CD14-positive monocyte (primary cell): ENCODE measurements around the gene KCNQ1OT1. TPM values are rescaled to one million over a fixed set of nuclear protein-coding genes. Genes with fewer than 3 reads are reported as not detected.

Source experiments
- DNase-seq, 3 donors: peaks; one replicate each; pipeline ENCODE4 v3.0.0-alpha.2; 2011 to 2022
- H2AFZ ChIP-seq: 2 replicates; pipeline ENCODE4 v1.6.0; 2012; ENCODE audit warnings: mild to moderate bottlenecking, low read depth, low read length, inconsistent platforms; ENCODE audit not compliant: insufficient read depth, poor library complexity, severe bottlenecking
- H3K27ac ChIP-seq, 2 donors: 1 replicate in 1 of 2; 2 replicates in 1 of 2; pipeline ENCODE4 v1.5.1; 2012 to 2013; ENCODE audit warnings: low read length in 2 of 2, control low read depth in 1 of 2, inconsistent platforms in 1 of 2, low read depth in 1 of 2, mild to moderate bottlenecking in 1 of 2
- H3K27me3 ChIP-seq, 2 donors: one replicate each; pipeline versions ENCODE4 v1.6.0 to v1.6.1; 2011 to 2013; ENCODE audit warnings: low read length in 2 of 2; ENCODE audit not compliant: control insufficient read depth in 2 of 2, insufficient read depth in 2 of 2
- H3K36me3 ChIP-seq, 2 donors: replicated peaks in 1 of 2; 1 replicate in 1 of 2; 2 replicates in 1 of 2; pipeline versions ENCODE4 v1.5.1 to v1.6.1; 2012 to 2013; ENCODE audit warnings: low read length in 2 of 2, control low read depth in 1 of 2, inconsistent platforms in 1 of 2, mild to moderate bottlenecking in 1 of 2; ENCODE audit not compliant: insufficient read depth in 2 of 2, control insufficient read depth in 1 of 2
- H3K4me1 ChIP-seq, 2 donors: 1 replicate in 1 of 2; 2 replicates in 1 of 2; pipeline versions ENCODE4 v1.5.1 to v1.6.1; 2012 to 2013; ENCODE audit warnings: low read length in 2 of 2, control low read depth in 1 of 2, inconsistent platforms in 1 of 2, mild to moderate bottlenecking in 1 of 2, moderate library complexity in 1 of 2; ENCODE audit not compliant: insufficient read depth in 2 of 2, control insufficient read depth in 1 of 2
- H3K4me2 ChIP-seq: replicated peaks from 2 replicates; pipeline ENCODE3; 2012; ENCODE audit warnings: low read length, moderate library complexity, mild to moderate bottlenecking; ENCODE audit not compliant: poor library complexity, severe bottlenecking; ENCODE audit errors: extremely low read depth
- H3K4me3 ChIP-seq, 3 experiments: fragments of 200-600 bp in 1 of 3; sonication (generic) in 1 of 3; replicated peaks in 1 of 3; 1 replicate in 2 of 3; 2 replicates in 1 of 3; pipeline ENCODE4 v1.5.1; 2011 to 2013; ENCODE audit warnings: low read length in 3 of 3, mild to moderate bottlenecking in 3 of 3, control low read depth in 2 of 3, low read depth in 2 of 3, inconsistent platforms in 1 of 3, moderate library complexity in 1 of 3
- H3K79me2 ChIP-seq: 2 replicates; pipeline ENCODE4 v1.6.0; 2012; ENCODE audit warnings: mild to moderate bottlenecking, control low read depth, inconsistent platforms, low read length, moderate library complexity; ENCODE audit not compliant: insufficient read depth
- H3K9ac ChIP-seq: 2 replicates; pipeline ENCODE4 v1.6.0; 2017; ENCODE audit warnings: low read length, mild to moderate bottlenecking; ENCODE audit not compliant: insufficient read depth, poor library complexity, severe bottlenecking
- H3K9me3 ChIP-seq, 2 donors: replicated peaks in 1 of 2; 1 replicate in 1 of 2; 2 replicates in 1 of 2; pipeline versions ENCODE4 v1.5.1 to v1.6.1; 2012 to 2013; ENCODE audit warnings: low read length in 2 of 2, control low read depth in 1 of 2; ENCODE audit not compliant: control insufficient read depth in 1 of 2, insufficient read depth in 1 of 2
- H4K20me1 ChIP-seq: 2 replicates; pipeline ENCODE4 v1.6.0; 2012; ENCODE audit warnings: mild to moderate bottlenecking, low read length, control low read depth, moderate library complexity; ENCODE audit not compliant: insufficient read depth
- H3K27ac Mint-ChIP-seq, 7 donors: one replicate each; pipeline ENCODE4 v1.8.0; 2020; ENCODE audit warnings: mild to moderate bottlenecking in 7 of 7, mixed read lengths in 7 of 7, moderate library complexity in 6 of 7, inconsistent platforms in 2 of 7
- H3K27me3 Mint-ChIP-seq, 3 donors: one replicate each; pipeline ENCODE4 v1.8.0; 2021 to 2022; ENCODE audit warnings: low read depth in 3 of 3, mild to moderate bottlenecking in 3 of 3, mixed read lengths in 3 of 3, moderate library complexity in 3 of 3, inconsistent platforms in 1 of 3
- H3K36me3 Mint-ChIP-seq, 2 donors: one replicate each; pipeline ENCODE4 v1.8.0; 2020; ENCODE audit warnings: mixed read lengths in 2 of 2, inconsistent platforms in 1 of 2, mild to moderate bottlenecking in 1 of 2
- H3K4me1 Mint-ChIP-seq: one replicate; pipeline ENCODE4 v1.8.0; 2020; ENCODE audit warnings: mild to moderate bottlenecking, mixed read lengths
- H3K4me3 Mint-ChIP-seq, 2 donors: one replicate each; pipeline ENCODE4 v1.8.0; 2020; ENCODE audit warnings: mild to moderate bottlenecking in 2 of 2, mixed read lengths in 2 of 2, moderate library complexity in 1 of 2
- H3K9me3 Mint-ChIP-seq, 7 donors: one replicate each; pipeline ENCODE4 v1.8.0; 2020 to 2022; ENCODE audit warnings: mixed read lengths in 7 of 7, mild to moderate bottlenecking in 6 of 7, moderate library complexity in 6 of 7, inconsistent platforms in 2 of 7
- WGBS: methylation state at CpG from one replicate; pipeline ENCODE4 v1.1.5; 2013; ENCODE audit warnings: missing lambda C conversion rate; ENCODE audit not compliant: insufficient coverage; 5-methylcytosine and 5-hydroxymethylcytosine counted together
- intact Hi-C, 2 donors: fragments of 100-400 bp; cut with micrococcal nuclease; formaldehyde crosslinking; loops; one replicate each; pipeline versions ENCODE4 v1.15.0 to v1.15.1; 2023
- polyA plus RNA-seq, 3 donors: library from polyadenylated mRNA; depleted of rRNA in 1 of 3; unstranded in 2 of 3; stranded (reverse) in 1 of 3; fragments of 300-500 nt in 2 of 3; fragments of >200 nt in 1 of 3; fragmentation: Illumina TruSeq in 2 of 3; gene quantifications; 1 replicate in 2 of 3; 2 replicates in 1 of 3; pipeline ENCODE4 v1.2.3, GENCODE V29; 2012 to 2021
- TF ChIP-seq, protein P1 (sequence below): fragments of 200-600 bp; IDR thresholded peaks from one replicate; pipeline ENCODE4 v1.8.0; 2022; ENCODE audit warnings: antibody characterized with exemption, mild to moderate bottlenecking

KCNQ1OT1 gene
- polyA plus RNA-seq, 3 donors: 0.01 to 0.04 (median 0.03) TPM

DNA sequence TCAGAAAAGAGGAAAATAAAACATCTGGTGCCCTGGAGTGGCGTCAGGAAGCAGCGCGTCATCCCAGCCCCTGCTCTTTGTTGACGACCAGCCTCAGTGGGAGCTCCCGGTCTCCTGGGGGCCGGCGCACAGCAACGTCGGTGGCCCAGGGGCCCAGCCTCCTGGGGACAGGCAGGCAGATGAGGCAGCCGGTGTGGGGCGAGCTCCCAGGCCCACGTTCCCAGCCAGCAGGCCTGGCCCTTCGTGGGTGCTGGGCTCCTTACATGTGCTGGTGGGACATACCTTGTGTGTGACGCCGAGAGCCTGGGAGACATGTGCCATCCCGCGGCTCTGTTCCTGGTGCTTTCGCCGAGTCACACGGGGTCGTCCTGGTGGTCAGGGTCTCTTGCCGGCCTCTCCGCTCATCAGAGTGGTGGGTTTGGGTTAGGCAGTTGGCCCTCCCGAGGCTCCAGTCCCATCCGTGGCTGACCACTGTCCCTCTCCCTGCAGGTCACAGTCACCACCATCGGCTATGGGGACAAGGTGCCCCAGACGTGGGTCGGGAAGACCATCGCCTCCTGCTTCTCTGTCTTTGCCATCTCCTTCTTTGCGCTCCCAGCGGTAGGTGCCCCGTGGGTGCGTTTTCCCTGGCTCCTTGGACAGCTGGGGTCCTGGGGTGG is 116.7 kb downstream of the KCNQ1OT1 start:
- H4K20me1 ChIP-seq: peaks cover 84% of the 10 kb centered on the region
- H3K36me3 ChIP-seq: peaks cover 48 to 70% of the 10 kb centered on the region in 2 donors
- no peak overlapping the region for H3K4me3 Mint-ChIP-seq
- H3K27me3 Mint-ChIP-seq: no peaks in the 10 kb centered on the region
- peak overlapping the region in 1 of 7 donors; percentile 26 for H3K27ac Mint-ChIP-seq
- no peak overlapping the region for H2AFZ ChIP-seq
- no peaks in the 10 kb centered on the region for H3K27me3 ChIP-seq
- H3K9me3 Mint-ChIP-seq: no peaks in the 10 kb centered on the region
- H3K9ac ChIP-seq: no peak overlapping the region
- no peaks in the 10 kb centered on the region for H3K4me1 Mint-ChIP-seq
- no peaks in the 10 kb centered on the region for H3K9me3 ChIP-seq
- H3K4me3 ChIP-seq: no peak overlapping the region
- no peaks in the 10 kb centered on the region for H3K79me2 ChIP-seq
- no peaks in the 10 kb centered on the region for H3K4me1 ChIP-seq
- no peak overlapping the region for H3K27ac ChIP-seq
- intact Hi-C loops: no loop called here
- WGBS: 81% methylated on average over 22 of the region's 33 CpGs
- H3K4me2 ChIP-seq: no peak overlapping the region
- peaks cover 19 to 44% of the 10 kb centered on the region in 2 donors for H3K36me3 Mint-ChIP-seq
- TF ChIP-seq, protein P1, sequence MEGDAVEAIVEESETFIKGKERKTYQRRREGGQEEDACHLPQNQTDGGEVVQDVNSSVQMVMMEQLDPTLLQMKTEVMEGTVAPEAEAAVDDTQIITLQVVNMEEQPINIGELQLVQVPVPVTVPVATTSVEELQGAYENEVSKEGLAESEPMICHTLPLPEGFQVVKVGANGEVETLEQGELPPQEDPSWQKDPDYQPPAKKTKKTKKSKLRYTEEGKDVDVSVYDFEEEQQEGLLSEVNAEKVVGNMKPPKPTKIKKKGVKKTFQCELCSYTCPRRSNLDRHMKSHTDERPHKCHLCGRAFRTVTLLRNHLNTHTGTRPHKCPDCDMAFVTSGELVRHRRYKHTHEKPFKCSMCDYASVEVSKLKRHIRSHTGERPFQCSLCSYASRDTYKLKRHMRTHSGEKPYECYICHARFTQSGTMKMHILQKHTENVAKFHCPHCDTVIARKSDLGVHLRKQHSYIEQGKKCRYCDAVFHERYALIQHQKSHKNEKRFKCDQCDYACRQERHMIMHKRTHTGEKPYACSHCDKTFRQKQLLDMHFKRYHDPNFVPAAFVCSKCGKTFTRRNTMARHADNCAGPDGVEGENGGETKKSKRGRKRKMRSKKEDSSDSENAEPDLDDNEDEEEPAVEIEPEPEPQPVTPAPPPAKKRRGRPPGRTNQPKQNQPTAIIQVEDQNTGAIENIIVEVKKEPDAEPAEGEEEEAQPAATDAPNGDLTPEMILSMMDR: no peak
- DNase-seq: no peak

DNA sequence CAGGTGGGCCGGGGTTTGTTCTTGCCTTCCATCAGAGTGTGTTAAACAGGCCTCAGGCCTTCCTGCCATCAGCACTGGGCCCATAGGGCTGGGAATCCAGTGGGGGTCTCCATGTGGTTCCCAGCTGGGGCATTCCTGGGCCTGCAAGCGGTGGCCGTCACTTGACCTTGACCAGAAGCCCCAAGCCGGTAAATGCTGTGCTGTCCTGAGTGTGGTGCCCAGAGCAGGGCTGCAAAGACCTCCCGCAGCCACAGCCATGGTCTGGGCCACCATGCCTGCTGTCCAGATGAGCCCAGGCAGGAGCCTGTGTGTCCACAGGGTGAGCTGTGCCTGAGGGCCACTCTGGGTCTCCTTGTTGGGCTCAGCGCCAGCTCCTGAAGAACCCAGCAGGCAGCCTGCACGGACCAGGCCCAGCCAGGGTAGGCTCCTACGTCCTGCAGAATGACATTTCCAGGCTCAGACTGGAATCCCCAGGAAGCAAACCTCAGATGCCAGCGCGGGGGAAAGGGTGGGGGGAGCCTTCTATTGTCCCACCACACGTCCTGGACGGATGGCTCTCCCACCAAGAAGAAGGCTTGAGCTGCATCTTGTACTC is 117.3 kb downstream of the KCNQ1OT1 start:
- TF ChIP-seq, protein P1: no peak
- H3K4me1 ChIP-seq: no peaks in the 10 kb centered on the region
- H3K79me2 ChIP-seq: no peaks in the 10 kb centered on the region
- Mint-ChIP-seq H3K4me3 (no peak overlapping the region), H3K36me3 (peaks cover 19 to 40% of the 10 kb centered on the region in 2 donors), H3K27me3 (no peaks in the 10 kb centered on the region), H3K27ac (peak overlapping the region in 1 of 7 donors; percentile 26), H3K4me1 (no peaks in the 10 kb centered on the region), H3K9me3 (no peaks in the 10 kb centered on the region)
- H3K9ac ChIP-seq: no peak overlapping the region
- no peaks in the 10 kb centered on the region for H3K27me3 ChIP-seq
- H3K4me3 ChIP-seq: no peak overlapping the region
- intact Hi-C loops: no loop called here
- no peak overlapping the region for H2AFZ ChIP-seq
- no peaks in the 10 kb centered on the region for H3K9me3 ChIP-seq
- H3K4me2 ChIP-seq: no peak overlapping the region
- peaks cover 85% of the 10 kb centered on the region for H4K20me1 ChIP-seq
- H3K27ac ChIP-seq: no peak overlapping the region
- 99% methylated on average over 7 of the region's 12 CpGs for WGBS
- DNase-seq: no peak
- H3K36me3 ChIP-seq: peaks cover 48 to 70% of the 10 kb centered on the region in 2 donors
